H1 (cell line): ENCODE results near the gene SLC37A1. TPM values are rescaled to one million over a fixed set of nuclear protein-coding genes. Genes with fewer than 3 reads are reported as not detected.

Experiments used
- CTCF ChIA-PET: fragments of 300-600 bp; sonication (Branson Sonifier 250); formaldehyde crosslinking; loops from one replicate; lab custom pipeline; 2021; ENCODE audit not compliant: partially characterized antibody; lab: Charles Lee
- POLR2A ChIA-PET: fragments of 300-600 bp; sonication (Branson Sonifier 250); formaldehyde crosslinking; loops from one replicate; lab custom pipeline; 2021; ENCODE audit warnings: inconsistent platforms; ENCODE audit not compliant: partially characterized antibody; lab: Charles Lee
- DNase-seq, 2 experiments: peaks; one replicate each; pipeline versions ENCODE4 v3.0.0 to v3.0.0-alpha.2; 2010 to 2022; ENCODE audit warnings: low spot score in 2 of 2, low read depth in 1 of 2, mixed read lengths in 1 of 2
- FAIRE-seq: peaks from 2 replicates; lab custom pipeline; 2011; peaks lifted over from hg19 to GRCh38; lab: Jason Lieb, UNC
- H2AFZ ChIP-seq: 2 replicates; pipeline ENCODE4 v1.8.1; 2012; ENCODE audit warnings: low read length, inconsistent platforms
- H2AK5ac ChIP-seq: 2 replicates; pipeline ENCODE4 v1.6.1; 2013; ENCODE audit warnings: low read depth, low read length
- H2BK120ac ChIP-seq: replicated peaks from 2 replicates; pipeline ENCODE3; 2013; ENCODE audit warnings: low read depth, low read length, inconsistent platforms
- H2BK12ac ChIP-seq: 2 replicates; pipeline ENCODE4 v1.6.1; 2013; ENCODE audit warnings: low read depth, low read length
- H2BK15ac ChIP-seq: 2 replicates; pipeline ENCODE4 v1.6.1; 2013; ENCODE audit warnings: low read length
- H2BK20ac ChIP-seq: 2 replicates; pipeline ENCODE4 v1.6.1; 2013; ENCODE audit warnings: low read length
- H2BK5ac ChIP-seq: 2 replicates; pipeline ENCODE4 v1.6.1; 2013; ENCODE audit warnings: low read depth, low read length
- H3K14ac ChIP-seq: 2 replicates; pipeline ENCODE4 v1.6.1; 2013; ENCODE audit warnings: inconsistent platforms; ENCODE audit not compliant: insufficient read length
- H3K18ac ChIP-seq: 2 replicates; pipeline ENCODE4 v1.6.1; 2013; ENCODE audit warnings: low read length; ENCODE audit errors: extremely low read depth
- H3K23ac ChIP-seq: 2 replicates; pipeline ENCODE4 v1.6.1; 2013; ENCODE audit warnings: inconsistent platforms; ENCODE audit not compliant: insufficient read length
- H3K23me2 ChIP-seq: 2 replicates; pipeline ENCODE4 v1.6.1; 2013; ENCODE audit warnings: low read depth, low read length
- H3K27ac ChIP-seq: 2 replicates; pipeline ENCODE4 v1.6.1; 2011; ENCODE audit warnings: low read depth, low read length, inconsistent platforms
- H3K27me3 ChIP-seq, 4 experiments: replicated peaks in 1 of 4; 1 replicate in 1 of 4; 2 replicates in 3 of 4; pipeline versions ENCODE4 v1.6.1 to v1.8.1; 2011 to 2013; ENCODE audit warnings: low read length in 3 of 4, mild to moderate bottlenecking in 3 of 4, inconsistent platforms in 2 of 4, mixed read lengths in 2 of 4, moderate library complexity in 1 of 4; ENCODE audit not compliant: control insufficient read depth in 3 of 4, insufficient read depth in 3 of 4; ENCODE audit errors: extremely low read depth in 1 of 4
- H3K36me3 ChIP-seq, 4 experiments: 2 replicates each; pipeline versions ENCODE4 v1.6.1 to v1.8.1; 2011 to 2013; ENCODE audit warnings: mild to moderate bottlenecking in 4 of 4, low read length in 3 of 4, moderate library complexity in 2 of 4, control low read depth in 1 of 4, inconsistent platforms in 1 of 4; ENCODE audit not compliant: insufficient read depth in 4 of 4, control insufficient read depth in 2 of 4
- H3K4ac ChIP-seq: replicated peaks from 2 replicates; pipeline ENCODE3; 2013; ENCODE audit warnings: low read length, low read depth, mixed read lengths, inconsistent platforms; ENCODE audit not compliant: insufficient read length
- H3K4me1 ChIP-seq, 4 experiments: replicated peaks in 1 of 4; 1 replicate in 1 of 4; 2 replicates in 3 of 4; pipeline versions ENCODE4 v1.6.1 to v1.8.1; 2011 to 2013; ENCODE audit warnings: low read length in 3 of 4, inconsistent platforms in 2 of 4, mixed read lengths in 1 of 4; ENCODE audit not compliant: insufficient read depth in 4 of 4, control insufficient read depth in 3 of 4
- H3K4me2 ChIP-seq, 2 experiments: 2 replicates each; pipeline versions ENCODE4 v1.6.1 to v1.8.1; 2011 to 2013; ENCODE audit warnings: low read depth in 2 of 2, low read length in 2 of 2, control low read depth in 1 of 2, inconsistent platforms in 1 of 2, mild to moderate bottlenecking in 1 of 2; ENCODE audit not compliant: insufficient read depth in 1 of 2
- H3K4me3 ChIP-seq, 4 experiments: fragments of 200-600, 300-600 bp in 1 of 4; sonication (generic), shearing (Covaris generic), sonication (Bioruptor Twin) in 1 of 4; 2 replicates each; pipeline versions ENCODE4 v1.5.1 to v1.8.1; 2011 to 2016; ENCODE audit warnings: low read length in 4 of 4, low read depth in 3 of 4, control low read depth in 2 of 4, inconsistent platforms in 2 of 4, mild to moderate bottlenecking in 2 of 4, mixed read lengths in 1 of 4, moderate library complexity in 1 of 4; ENCODE audit not compliant: insufficient read depth in 2 of 4; ENCODE audit errors: extremely low read depth in 1 of 4
- H3K56ac ChIP-seq: replicated peaks from 2 replicates; pipeline ENCODE3; 2013; ENCODE audit warnings: low read depth, mild to moderate bottlenecking, mixed read lengths, low read length, inconsistent platforms; ENCODE audit not compliant: insufficient read length
- H3K79me1 ChIP-seq: 2 replicates; pipeline ENCODE4 v1.6.1; 2013; ENCODE audit warnings: low read depth, low read length, control low read depth
- H3K79me2 ChIP-seq, 2 experiments: 2 replicates each; pipeline versions ENCODE4 v1.6.1 to v1.8.1; 2012 to 2013; ENCODE audit warnings: low read length in 2 of 2, mild to moderate bottlenecking in 2 of 2, inconsistent platforms in 1 of 2; ENCODE audit not compliant: insufficient read depth in 2 of 2, control insufficient read depth in 1 of 2
- H3K9ac ChIP-seq, 4 experiments: replicated peaks in 1 of 4; 1 replicate in 1 of 4; 2 replicates in 3 of 4; pipeline versions ENCODE4 v1.6.1 to v1.8.1; 2011 to 2013; ENCODE audit warnings: low read depth in 3 of 4, low read length in 3 of 4, control low read depth in 2 of 4, mild to moderate bottlenecking in 2 of 4, moderate library complexity in 2 of 4, inconsistent platforms in 1 of 4; ENCODE audit errors: extremely low read depth in 1 of 4
- H3K9me3 ChIP-seq, 2 experiments: 2 replicates each; pipeline versions ENCODE4 v1.6.1 to v1.8.1; 2012 to 2013; ENCODE audit warnings: mild to moderate bottlenecking in 2 of 2, moderate library complexity in 2 of 2, control low read depth in 1 of 2, inconsistent platforms in 1 of 2, low read depth in 1 of 2, low read length in 1 of 2, mixed read lengths in 1 of 2; ENCODE audit not compliant: insufficient read depth in 2 of 2
- H4K20me1 ChIP-seq, 2 experiments: replicated peaks in 1 of 2; 2 replicates each; pipeline versions ENCODE3 to v1.8.1; 2011 to 2013; ENCODE audit warnings: inconsistent platforms in 2 of 2, low read length in 2 of 2, mild to moderate bottlenecking in 1 of 2; ENCODE audit not compliant: insufficient read depth in 2 of 2, control insufficient read depth in 1 of 2
- H4K5ac ChIP-seq: 2 replicates; pipeline ENCODE4 v1.6.1; 2013; ENCODE audit warnings: low read length, low read depth, mixed read lengths, inconsistent platforms; ENCODE audit not compliant: insufficient read length
- H4K8ac ChIP-seq: 2 replicates; pipeline ENCODE4 v1.8.0; 2013; ENCODE audit warnings: mild to moderate bottlenecking, moderate library complexity, low read length, inconsistent platforms; ENCODE audit not compliant: insufficient read depth; ENCODE audit errors: extremely low read depth
- H4K91ac ChIP-seq: replicated peaks from 2 replicates; pipeline ENCODE3; 2013; ENCODE audit warnings: low read length, mixed read lengths, inconsistent platforms; ENCODE audit not compliant: insufficient read length
- CREB1 ChIP-seq: IDR thresholded peaks from 2 replicates; pipeline ENCODE4 v1.6.1; 2012; ENCODE audit warnings: inconsistent platforms
- GABPA ChIP-seq: IDR thresholded peaks from 2 replicates; pipeline ENCODE4 v1.6.1; 2011; ENCODE audit warnings: mild to moderate bottlenecking, low read length, moderate library complexity, borderline replicate concordance; ENCODE audit not compliant: insufficient read depth
- GTF2F1 ChIP-seq: IDR thresholded peaks from 2 replicates; pipeline ENCODE4 v1.6.1; 2012; ENCODE audit warnings: low read depth, low read length, improper control_type of control experiment, borderline replicate concordance
- KDM4A ChIP-seq: IDR thresholded peaks from one replicate; pipeline ENCODE4 v1.7.1; 2012; ENCODE audit warnings: low read depth, mild to moderate bottlenecking, moderate library complexity, low read length, inconsistent platforms; ENCODE audit not compliant: severe bottlenecking
- NRF1 ChIP-seq: IDR thresholded peaks from 2 replicates; pipeline ENCODE4 v1.6.1; 2011; ENCODE audit warnings: mild to moderate bottlenecking, low read depth, low read length, improper control_type of control experiment
- RXRA ChIP-seq: IDR thresholded peaks from 2 replicates; pipeline ENCODE4 v1.6.1; 2011; ENCODE audit warnings: low read depth, mild to moderate bottlenecking, low read length, moderate library complexity; ENCODE audit not compliant: insufficient read depth
- TAF7 ChIP-seq: optimal IDR thresholded peaks from 2 replicates; pipeline ENCODE3; 2011; ENCODE audit warnings: low read depth, mild to moderate bottlenecking, inconsistent platforms, low read length, moderate library complexity, borderline replicate concordance
- TBP ChIP-seq: IDR thresholded peaks from 2 replicates; pipeline ENCODE4 v1.6.1; 2011; ENCODE audit warnings: low read depth, low read length, improper control_type of control experiment
- TCF12 ChIP-seq: IDR thresholded peaks from 2 replicates; pipeline ENCODE4 v1.6.1; 2011; ENCODE audit warnings: low read depth, mild to moderate bottlenecking, low read length
- WGBS, 2 experiments: shearing (Covaris generic) in 1 of 2; methylation state at CpG; one replicate each; pipeline versions ENCODE4 v1.1.6 to v1.1.7; 2013 to 2015; ENCODE audit warnings: low lambda C conversion rate in 2 of 2, mixed read lengths in 2 of 2, inconsistent platforms in 1 of 2, low coverage in 1 of 2, missing lambda C conversion rate in 1 of 2; ENCODE audit not compliant: insufficient replicate concordance in 2 of 2, insufficient coverage in 1 of 2, insufficient read length in 1 of 2; ENCODE audit errors: extremely low coverage in 1 of 2, missing lambda C conversion rate in 1 of 2; 5-methylcytosine and 5-hydroxymethylcytosine counted together
- polyA plus RNA-seq, 7 experiments: library from polyadenylated mRNA; depleted of rRNA in 3 of 7; stranded (reverse) in 5 of 7; unstranded in 2 of 7; fragments of >200 nt in 5 of 7; fragments of 200-250 nt in 2 of 7; gene quantifications; 1 replicate in 5 of 7; 2 replicates in 1 of 7; 4 replicates in 1 of 7; pipeline versions ENCODE4 v1.2.1 to v1.2.3, GENCODE V29; 2011 to 2013; ENCODE audit warnings: missing spikeins in 2 of 7, mixed read lengths in 2 of 7
- total RNA-seq: library from RNA; stranded (reverse); fragmentation: NEBNext Ultra II Directional; extraction: Animal tissue kit (Norgen Biotek cat#: 25700); gene quantifications from 2 replicates; pipeline ENCODE4 v1.2.1, GENCODE V29; 2021

SLC37A1 gene
- total and polyA plus RNA-seq, 2 of the 8 experiments (the other 6 are each of a cell fraction or from before 2014, with no cell fraction given) = 15.6 to 30.9 TPM

GRCh38 chr21:42594616-42595282 is 81.1 kb downstream of the SLC37A1 start:
- no peak overlapping the region for H3K4me2 ChIP-seq
- DNase-seq = no peak
- no peak for FAIRE-seq
- no peak overlapping the region for H2BK5ac ChIP-seq
- H2BK12ac ChIP-seq = no peak overlapping the region; the same call in 1 of the 2 replicates
- WGBS, 2 experiments = 86% methylated on average over 16 of the region's 17 CpGs; no CpG with 5 or more reads in 1 of the 2 experiments
- no peak overlapping the region for H2BK15ac ChIP-seq
- peaks cover 0 to 3% of the 10 kb centered on the region in 2 experiments; a peak in 1 of 4 replicates for H3K9me3 ChIP-seq
- no peak overlapping the region for H2BK20ac ChIP-seq
- no peaks in the 10 kb centered on the region for H3K23me2 ChIP-seq
- peaks cover 3% of the 10 kb centered on the region for H3K79me1 ChIP-seq
- H3K27me3 ChIP-seq = no peaks in the 10 kb centered on the region; a peak in 1 of 7 replicates
- CTCF ChIA-PET = interaction anchor here (0.6 to 4.1 kb wide), 17 partner anchors 10 to 212 kb away, joined by 3 to 17 read pairs (median 7); no protein-coding TSS in a partner anchor
- no peak overlapping the region for H3K14ac ChIP-seq
- POLR2A ChIA-PET = no interaction called here
- H3K27ac ChIP-seq = no peak overlapping the region
- no peak overlapping the region for H4K91ac ChIP-seq
- no peaks in the 10 kb centered on the region for H3K36me3 ChIP-seq
- peaks cover 0 to 4% (median 2%) of the 10 kb centered on the region in 4 experiments; a peak in 5 of 7 replicates for H3K4me1 ChIP-seq
- H4K20me1 ChIP-seq = peaks cover 0 to 2% of the 10 kb centered on the region in 2 experiments
- no peak overlapping the region for H3K9ac ChIP-seq
- H2AFZ ChIP-seq = no peak overlapping the region
- H3K4ac ChIP-seq = no peak overlapping the region
- H2AK5ac ChIP-seq = no peak overlapping the region
- TF ChIP-seq GABPA (no peak), NRF1 (no peak), TAF7 (no peak), CREB1 (no peak), GTF2F1 (no peak), KDM4A (no peak), TCF12 (no peak), TBP (no peak), RXRA (no peak)
- H3K18ac ChIP-seq = no peak overlapping the region
- no peak overlapping the region for H4K8ac ChIP-seq
- no peak overlapping the region for H3K23ac ChIP-seq
- H3K56ac ChIP-seq = no peak overlapping the region
- no peak overlapping the region for H3K4me3 ChIP-seq
- no peak overlapping the region for H4K5ac ChIP-seq
- no peak overlapping the region for H2BK120ac ChIP-seq
- H3K79me2 ChIP-seq = no peaks in the 10 kb centered on the region
